PC-3 (cell line): Measurements from ENCODE around the gene AHNAK. TPM values are rescaled to one million over a fixed set of nuclear protein-coding genes. Genes with fewer than 3 reads are reported as not detected.
"Not testable (repeated sequence)": the region's sequence is repeated elsewhere in the genome, so short reads cannot be mapped to it uniquely, and the experiment has no call there.

Experiments
- ATAC-seq: fragments of 200-7000 bp; cut with Tn5 transposase; 2 replicates; pipeline ENCODE4 v1.9.1; 2020; ENCODE audit warnings: mild to moderate bottlenecking, moderate library complexity
- BruUV-seq: library from RNA; stranded (reverse); fragments of 400-500 nt; replicated peaks from 2 replicates; lab custom pipeline; 2021; lab: Mats Ljungman, UMichigan
- CTCF ChIA-PET: fragments of 300-600 bp; sonication (Branson Sonifier 250); formaldehyde crosslinking; loops from one replicate; lab custom pipeline; 2022; ENCODE audit warnings: antibody characterized with exemption; lab: Charles Lee
- POLR2A ChIA-PET: fragments of 300-600 bp; sonication (Branson Sonifier 250); formaldehyde crosslinking; loops from one replicate; lab custom pipeline; 2022; ENCODE audit warnings: antibody characterized with exemption; ENCODE audit not compliant: unreplicated experiment; lab: Charles Lee
- DNase-seq: peaks from one replicate; pipeline ENCODE4 v3.0.0-alpha.2; 2015
- H2AFZ ChIP-seq: fragments of 300-600 bp; sonication (generic); 2 replicates; pipeline ENCODE4 v1.6.0; 2016; ENCODE audit warnings: antibody characterized with exemption, low read length
- H3F3A ChIP-seq: fragments of 300-600 bp; sonication (generic); one replicate; pipeline ENCODE4 v1.6.0; 2017; ENCODE audit warnings: antibody characterized with exemption, low read length, control low read depth, mild to moderate bottlenecking; ENCODE audit not compliant: unreplicated experiment
- H3K27ac ChIP-seq: fragments of 300-600 bp; sonication (generic); 2 replicates; pipeline ENCODE4 v1.5.1; 2016; ENCODE audit warnings: mild to moderate bottlenecking, low read length
- H3K27me3 ChIP-seq: fragments of 300-600 bp; sonication (generic); 2 replicates; pipeline ENCODE4 v1.6.1; 2016; ENCODE audit warnings: low read length, mixed read lengths
- H3K36me3 ChIP-seq: fragments of 300-600 bp; sonication (generic); 2 replicates; pipeline ENCODE4 v1.6.1; 2016; ENCODE audit warnings: low read depth, mixed run types, low read length, mixed read lengths
- H3K4me1 ChIP-seq: fragments of 300-600 bp; sonication (generic); 2 replicates; pipeline ENCODE4 v1.5.1; 2016; ENCODE audit warnings: low read length; ENCODE audit not compliant: insufficient read depth
- H3K4me2 ChIP-seq: fragments of 300-600 bp; sonication (generic); 2 replicates; pipeline ENCODE4 v1.6.0; 2016; ENCODE audit warnings: low read length
- H3K4me3 ChIP-seq: fragments of 300-600 bp; sonication (generic); 2 replicates; pipeline ENCODE4 v1.5.1; 2016; ENCODE audit warnings: mild to moderate bottlenecking, low read length, mixed read lengths
- H3K79me2 ChIP-seq: fragments of 300-600 bp; sonication (generic); 2 replicates; pipeline ENCODE4 v1.6.1; 2017; ENCODE audit warnings: low read length, mixed read lengths
- H3K9ac ChIP-seq: fragments of 300-600 bp; sonication (generic); 2 replicates; pipeline ENCODE4 v1.6.0; 2016; ENCODE audit warnings: mild to moderate bottlenecking, low read length
- H3K9me2 ChIP-seq: fragments of 300-600 bp; sonication (generic); replicated peaks from 2 replicates; pipeline ENCODE4 v1.6.1; 2016; ENCODE audit warnings: mixed run types, low read length, mixed read lengths
- H3K9me3 ChIP-seq: fragments of 300-600 bp; sonication (generic); 2 replicates; pipeline ENCODE4 v1.6.1; 2016; ENCODE audit warnings: low read length, mixed read lengths
- H4K20me1 ChIP-seq: fragments of 300-600 bp; sonication (generic); 2 replicates; pipeline ENCODE4 v1.6.1; 2016; ENCODE audit warnings: low read length, mixed read lengths
- CTCF ChIP-seq: fragments of 300-600 bp; sonication (generic); conservative IDR thresholded peaks from 2 replicates; pipeline ENCODE4 v1.5.1; 2017; ENCODE audit warnings: antibody characterized with exemption, low read depth, mild to moderate bottlenecking, low read length
- EZH2 ChIP-seq: fragments of 300-600 bp; sonication (generic); IDR thresholded peaks from one replicate; pipeline ENCODE4 v1.6.1; 2017; ENCODE audit warnings: antibody characterized with exemption, mild to moderate bottlenecking, low read length; ENCODE audit not compliant: unreplicated experiment
- EZH2phosphoT487 ChIP-seq: fragments of 300-600 bp; sonication (generic); IDR thresholded peaks from 2 replicates; pipeline ENCODE4 v1.6.1; 2018; ENCODE audit warnings: mild to moderate bottlenecking, antibody characterized with exemption, low read length, borderline replicate concordance
- intact Hi-C: fragments of 100-400 bp; cut with micrococcal nuclease; formaldehyde crosslinking; loops from 2 replicates; pipeline ENCODE4 v1.9.0; 2023
- total RNA-seq: library from RNA; depleted of rRNA; stranded (reverse); fragments of >200 nt; gene quantifications from 2 replicates; pipeline ENCODE4 v1.2.3, GENCODE V29; 2014

Gene AHNAK
- total RNA-seq, 1 experiment from 2014 or later = 287 TPM

GRCh38 chr11:62501432-62501891, 45.1 kb downstream of the AHNAK start:
- ATAC-seq = no peak
- TF ChIP-seq EZH2phosphoT487 (no peak), CTCF (no peak), EZH2 (no peak)
- CTCF ChIA-PET = no interaction called here

GRCh38 chr11:62500650-62501030, 46.0 kb downstream of the AHNAK start:
- Histone ChIP-seq H3K36me3 (no peaks in the 10 kb centered on the region), H3K27ac (peak overlapping the region; percentile 21), H3K9me2 (no peaks in the 10 kb centered on the region), H3K9me3 (no peaks in the 10 kb centered on the region), H3K79me2 (no peaks in the 10 kb centered on the region), H3K4me3 (no peak overlapping the region), H3K27me3 (no peaks in the 10 kb centered on the region), H3F3A (no peaks in the 10 kb centered on the region), H3K4me2 (peak overlapping the region; percentile 13; the same call in 1 of the 2 replicates), H3K9ac (no peak overlapping the region), H3K4me1 (peaks cover 34% of the 10 kb centered on the region), H2AFZ (no peak overlapping the region), H4K20me1 (no peaks in the 10 kb centered on the region)
- DNase-seq = no peak
- ChIA-PET CTCF (interaction anchor here (1.6 kb wide), 1 partner anchor 76 kb away, joined by 3 read pairs; no protein-coding TSS in a partner anchor), POLR2A (no interaction called here)
- no peak for ATAC-seq
- intact Hi-C loops = no loop called here
- TF ChIP-seq EZH2phosphoT487 = no peak
- no peak for TF ChIP-seq CTCF
- no peak for TF ChIP-seq EZH2
- BruUV-seq = no TSS peak

More at GRCh38 chr11:62501432-62501891, 45.1 kb downstream of the AHNAK start:
- POLR2A ChIA-PET = no interaction called here
- no peak overlapping the region for H3K27ac ChIP-seq
- BruUV-seq = no TSS peak
- H3K27me3 ChIP-seq = no peaks in the 10 kb centered on the region
- no peaks in the 10 kb centered on the region for H4K20me1 ChIP-seq
- no peak overlapping the region for H3K4me3 ChIP-seq
- peaks cover 34% of the 10 kb centered on the region for H3K4me1 ChIP-seq
- H2AFZ ChIP-seq = no peak overlapping the region
- no peaks in the 10 kb centered on the region for H3K79me2 ChIP-seq
- H3K36me3 ChIP-seq = no peaks in the 10 kb centered on the region
- H3K9ac ChIP-seq = no peak overlapping the region
- H3F3A ChIP-seq = no peaks in the 10 kb centered on the region
- intact Hi-C loops = no loop called here
- H3K9me2 ChIP-seq = no peaks in the 10 kb centered on the region
- no peaks in the 10 kb centered on the region for H3K9me3 ChIP-seq
- no peak for DNase-seq
- no peak overlapping the region for H3K4me2 ChIP-seq

- Histone ChIP-seq H3K79me2 (no peaks in the 10 kb centered on the region), H3K9me2 (no peaks in the 10 kb centered on the region), H3F3A (no peaks in the 10 kb centered on the region), H3K4me1 (peaks cover 34% of the 10 kb centered on the region), H3K9ac (no peak overlapping the region), H4K20me1 (no peaks in the 10 kb centered on the region), H3K27me3 (no peaks in the 10 kb centered on the region), H2AFZ (no peak overlapping the region), H3K9me3 (no peaks in the 10 kb centered on the region), H3K27ac (peak overlapping the region; percentile 30), H3K4me3 (no peak overlapping the region), H3K4me2 (peak overlapping the region; percentile 13; the same call in 1 of the 2 replicates), H3K36me3 (no peaks in the 10 kb centered on the region)
- BruUV-seq = no TSS peak
- intact Hi-C loops = no loop called here
- no peak for TF ChIP-seq CTCF
- TF ChIP-seq EZH2phosphoT487 = no peak
- TF ChIP-seq EZH2 = no peak
- ATAC-seq = no peak; the same call in 1 of the 2 replicates
- DNase-seq = peak; percentile 76
- CTCF ChIA-PET = interaction anchor here (0.9 to 1.6 kb wide), 2 partner anchors 43 to 75 kb away, joined by 3 to 4 read pairs; no protein-coding TSS in a partner anchor
- POLR2A ChIA-PET = interaction anchor here (0.6 kb wide), 1 partner anchor 65 kb away, joined by 3 read pairs; no protein-coding TSS in a partner anchor
These were observed 46.5 kb downstream of the AHNAK start for GRCh38 chr11:62499944-62500649.

- H3K9me2 ChIP-seq, H3K4me2 ChIP-seq, H2AFZ ChIP-seq, H3K36me3 ChIP-seq, H4K20me1 ChIP-seq, H3K9me3 ChIP-seq, H3K4me3 ChIP-seq, H3K27me3 ChIP-seq, BruUV-seq, H3K9ac ChIP-seq, intact Hi-C loops, H3F3A ChIP-seq, H3K79me2 ChIP-seq: not testable (repeated sequence)
- ChIA-PET POLR2A (interaction anchor here (0.6 kb wide), 1 partner anchor 64 kb away, joined by 3 read pairs; no protein-coding TSS in a partner anchor), CTCF (interaction anchor here (0.9 to 1.6 kb wide), 2 partner anchors 44 to 74 kb away, joined by 3 to 4 read pairs; no protein-coding TSS in a partner anchor)
- Histone ChIP-seq H3K27ac (peak overlapping the region; percentile 30), H3K4me1 (peaks cover 34% of the 10 kb centered on the region)
- ATAC-seq (peak; percentile 39), DNase-seq (peak; percentile 66)
These were observed 47.2 kb downstream of the AHNAK start for GRCh38 chr11:62499311-62499943.
